GM06990 (cell line): ENCODE measurements around the gene SNRNP200.

Source experiments
- DNase-seq: peaks from one replicate; pipeline ENCODE4 v3.0.0-alpha.2; 2011; ENCODE audit not compliant: insufficient read length; ENCODE audit errors: extremely low read depth
- H3K27me3 ChIP-seq: replicated peaks from 2 replicates; pipeline ENCODE4 v1.6.0; 2011; ENCODE audit warnings: low read length; ENCODE audit not compliant: control insufficient read depth, insufficient read depth
- H3K36me3 ChIP-seq: 2 replicates; pipeline ENCODE4 v1.5.1; 2011; ENCODE audit warnings: low read length; ENCODE audit not compliant: control insufficient read depth, insufficient read depth
- H3K4me3 ChIP-seq: replicated peaks from 2 replicates; pipeline ENCODE4 v1.5.1; 2011; ENCODE audit warnings: low read depth, mild to moderate bottlenecking, control low read depth, low read length
- CTCF ChIP-seq: IDR thresholded peaks from 2 replicates; pipeline ENCODE4 v1.5.1; 2011; ENCODE audit warnings: low read length, control low read depth, mild to moderate bottlenecking, inconsistent platforms; ENCODE audit not compliant: insufficient read depth, poor library complexity, severe bottlenecking

Gene SNRNP200

GRCh38 chr2:96345868-96346462, 40.6 kb upstream of the SNRNP200 start:
- Histone ChIP-seq H3K36me3 (peaks cover 18% of the 10 kb centered on the region), H3K27me3 (no peaks in the 10 kb centered on the region), H3K4me3 (no peak overlapping the region)
- no peak for DNase-seq
- TF ChIP-seq CTCF: no peak

GRCh38 chr2:96345438-96345837, 40.1 kb upstream of the SNRNP200 start:
- peak; percentile 37 for TF ChIP-seq CTCF
- H3K36me3 ChIP-seq: peaks cover 14% of the 10 kb centered on the region
- H3K4me3 ChIP-seq: no peak overlapping the region
- no peaks in the 10 kb centered on the region for H3K27me3 ChIP-seq
- no peak for DNase-seq

- no peak for TF ChIP-seq CTCF
- H3K36me3 ChIP-seq: peaks cover 11% of the 10 kb centered on the region
- peak; percentile 55 for DNase-seq
- H3K4me3 ChIP-seq: no peak overlapping the region; the same call in 1 of the 2 replicates
- no peaks in the 10 kb centered on the region for H3K27me3 ChIP-seq
Observed at GRCh38 chr2:96344011-96344410, 38.7 kb upstream of the SNRNP200 start.

GRCh38 chr2:96342085-96342484, 36.7 kb upstream of the SNRNP200 start:
- Histone ChIP-seq H3K4me3 (0 out of 2 replicates have a peak overlapping the region, but pooled peaks have one; percentile 19), H3K36me3 (peaks cover 11% of the 10 kb centered on the region), H3K27me3 (no peaks in the 10 kb centered on the region)
- TF ChIP-seq CTCF: no peak
- no peak for DNase-seq

GRCh38 chr2:96341641-96342040, 36.3 kb upstream of the SNRNP200 start:
- H3K36me3 ChIP-seq: peaks cover 8% of the 10 kb centered on the region

More at GRCh38 chr2:96341641-96342040, 36.3 kb upstream of the SNRNP200 start:
- Histone ChIP-seq H3K27me3 (no peaks in the 10 kb centered on the region), H3K4me3 (no peak overlapping the region)
- TF ChIP-seq CTCF: no peak
- DNase-seq: no peak
